Ovary (tissue), 10 donors: ENCODE results near the gene CCDC122. TPM values are rescaled to one million over a fixed set of nuclear protein-coding genes. Genes with fewer than 3 reads are reported as not detected.

Experiments
- DNase-seq, 5 donors: peaks; one replicate each; pipeline ENCODE4 v3.0.0-alpha.2; 2019 to 2020
- H3K27ac ChIP-seq, 2 donors: fragments of 200-600 bp; one replicate each; pipeline versions ENCODE4 v1.5.1 to v1.8.0; 2019 to 2022
- H3K27me3 ChIP-seq: fragments of 200-600 bp; one replicate; pipeline ENCODE4 v1.8.0; 2022
- H3K36me3 ChIP-seq: fragments of 200-600 bp; sonication (generic); one replicate; pipeline ENCODE4 v1.5.1; 2019
- H3K4me1 ChIP-seq: one replicate; pipeline ENCODE4 v1.8.1; 2013; ENCODE audit warnings: mild to moderate bottlenecking, moderate library complexity; ENCODE audit not compliant: insufficient read depth
- H3K4me3 ChIP-seq: fragments of 200-600 bp; sonication (generic); one replicate; pipeline ENCODE4 v1.5.1; 2017
- H3K9me3 ChIP-seq, 2 donors: fragments of 200-600 bp in 1 of 2; sonication (generic) in 1 of 2; one replicate each; pipeline versions ENCODE4 v1.5.1 to v1.8.1; 2013 to 2019; ENCODE audit warnings: mild to moderate bottlenecking in 1 of 2, moderate library complexity in 1 of 2
- CTCF ChIP-seq, 3 donors: fragments of 450-650 bp in 2 of 3; fragments of 200-600 bp in 1 of 3; IDR thresholded peaks; one replicate each; pipeline versions ENCODE4 v1.5.1 to v1.8.0; 2016 to 2022; ENCODE audit warnings: antibody characterized with exemption in 3 of 3, mild to moderate bottlenecking in 1 of 3
- EP300 ChIP-seq: sonication (generic); formaldehyde crosslinking; IDR thresholded peaks from one replicate; pipeline ENCODE4 v1.6.1; 2017; ENCODE audit warnings: antibody characterized with exemption
- POLR2A ChIP-seq: fragments of 450-650 bp; IDR thresholded peaks from one replicate; pipeline ENCODE4 v1.6.1; 2017; ENCODE audit warnings: antibody characterized with exemption, mild to moderate bottlenecking, moderate library complexity
- WGBS, 3 donors: extraction: QIAGEN DNeasy Blood & Tissue Kit in 1 of 3; methylation state at CpG; one replicate each; pipeline versions ENCODE4 v1.1.5 to v1.1.7; 2013 to 2017; 5-methylcytosine and 5-hydroxymethylcytosine counted together
- intact Hi-C, 4 donors: fragments of 100-400 bp; cut with DNase I; formaldehyde crosslinking; loops; one replicate each; pipeline versions ENCODE4 v1.11.0 to v1.15.1; 2022 to 2023
- long read RNA-seq, 3 donors: library from polyadenylated mRNA in 2 of 3; unstranded in 2 of 3; transcript quantifications; one replicate each; pipeline ENCODE4 v2.0.0 and lab custom pipeline, GENCODE V29; 2021 to 2026
- polyA plus RNA-seq, 2 donors: library from polyadenylated mRNA; stranded (reverse); fragments of 200-250 nt in 1 of 2; fragments of 350-450 nt in 1 of 2; fragmentation: Illumina TruSeq in 1 of 2; extraction: RNeasy Lipid Tissue Mini Kit (QIAGEN cat#74804) in 1 of 2; gene quantifications; one replicate each; pipeline ENCODE4 v1.2.3, GENCODE V29; 2013 to 2014
- total RNA-seq, 7 donors: library from RNA; depleted of rRNA in 2 of 7; stranded (reverse); fragments of >200 nt in 2 of 7; fragmentation: NEBNext Ultra II Directional in 3 of 7; extraction: Animal tissue kit (Norgen Biotek cat#: 25700) in 3 of 7; gene quantifications; one replicate each; pipeline versions ENCODE4 v1.1.0 to v1.2.4, GENCODE V29; 2016 to 2023
- donor health status: DM: no; HTN: no; CAD: no; lungs with moderate emphysema.
- donor health status: DM: no; HTN: no; CAD: no.
- donor health status: Bipolar disorder and iron deficiency.
- donor health status: DM: yes; HTN: yes; CAD: no.
- donor health status: DM: no; HTN: no; CAD: no.
- donor health status: DM: yes; HTN: yes; CAD: no.

The CCDC122 gene
- total RNA-seq (10 to 100 TPM in 3 of 7 donors, 1 to 10 TPM in 4; 4.2 to 15.2 (median 6.6) TPM), polyA plus RNA-seq (1 to 10 TPM; 5.2 to 7.2 TPM)
- long read RNA-seq, donor 1, partial matches to known transcripts: 6 of 17 reads
- long read RNA-seq, donor 1, other reads (novel, unspliced or antisense): 10 of 17 reads
- long read RNA-seq, donor 2, partial matches to known transcripts: 66 of 66 reads
- long read RNA-seq, donor 2, other reads (novel, unspliced or antisense): 0 of 66 reads
- long read RNA-seq, donor 3, partial matches to known transcripts: 0 of 9 reads
- long read RNA-seq, donor 3, other reads (novel, unspliced or antisense): 8 of 9 reads

- Histone ChIP-seq H3K36me3 (no peaks in the 10 kb centered on the region), H3K27ac (peak within 1 kb of the TSS; percentile 80 to 90), H3K27me3 (no peaks in the 10 kb centered on the region), H3K4me1 (peaks cover 1% of the 10 kb centered on the region), H3K9me3 (no peaks in the 10 kb centered on the region), H3K4me3 (peak within 1 kb of the TSS; percentile 70)
- TF ChIP-seq CTCF (IDR thresholded peaks at IDR 0.05) (peak in 1 of 3 donors; percentile 7), POLR2A (peak; percentile 17), EP300 (no peak)
- 0 to 1% (median 1%) methylated on average over 56 to 78 of the region's 78 CpGs for WGBS, 3 donors
- intact Hi-C loops: loop anchor here in 2 of 4 donors (10.0 kb wide), 3 partner anchors 74 to 804 kb away; no protein-coding TSS in a partner anchor
- peak; percentile 75 to 89 (median 77) for DNase-seq
Observed at GRCh38 chr13:43878892-43879754, at the start of gene CCDC122. CCDC122 (minus strand) TSS chr13:43879740; CDS start chr13:43869376, 10,364 bp downstream.

GRCh38 chr13:43924549-43925245 is 45.2 kb upstream of the CCDC122 start:
- 92 to 93% (median 92%) methylated on average over 5 of the region's 5 CpGs for WGBS, 3 donors
- no peak for DNase-seq
- TF ChIP-seq CTCF (IDR thresholded peaks at IDR 0.05): no peak
- no peak for TF ChIP-seq POLR2A
- TF ChIP-seq EP300: no peak
- H3K9me3 ChIP-seq: no peaks in the 10 kb centered on the region
- H3K27me3 ChIP-seq: no peaks in the 10 kb centered on the region
- no peaks in the 10 kb centered on the region for H3K4me1 ChIP-seq
- no peak overlapping the region for H3K4me3 ChIP-seq
- intact Hi-C loops: no loop called here
- H3K27ac ChIP-seq: no peak overlapping the region
- H3K36me3 ChIP-seq: no peaks in the 10 kb centered on the region

- intact Hi-C loops: no loop called here
- Histone ChIP-seq H3K9me3 (no peaks in the 10 kb centered on the region), H3K4me1 (no peaks in the 10 kb centered on the region), H3K4me3 (no peak overlapping the region), H3K27me3 (no peaks in the 10 kb centered on the region), H3K36me3 (no peaks in the 10 kb centered on the region), H3K27ac (no peak overlapping the region)
- TF ChIP-seq POLR2A: no peak
- TF ChIP-seq CTCF (IDR thresholded peaks at IDR 0.05): no peak
- no peak for TF ChIP-seq EP300
- no peak for DNase-seq
- 95 to 100% (median 100%) methylated on average over 1 of the region's 1 CpG for WGBS, 3 donors
Observed at GRCh38 chr13:43920965-43921674, 41.6 kb upstream of the CCDC122 start.

- Histone ChIP-seq H3K4me1 (no peaks in the 10 kb centered on the region), H3K9me3 (no peaks in the 10 kb centered on the region), H3K4me3 (no peak overlapping the region), H3K36me3 (no peaks in the 10 kb centered on the region), H3K27ac (no peak overlapping the region), H3K27me3 (no peaks in the 10 kb centered on the region)
- intact Hi-C loops: loop anchor here in 2 of 4 donors (10.0 kb wide), 3 partner anchors 136 to 536 kb away; no protein-coding TSS in a partner anchor
- TF ChIP-seq CTCF (IDR thresholded peaks at IDR 0.05) (no peak), EP300 (no peak), POLR2A (no peak)
- 63 to 86% (median 64%) methylated on average over 5 of the region's 5 CpGs for WGBS, 3 donors
- DNase-seq: no peak
Observed at GRCh38 chr13:43918636-43919035, 39.1 kb upstream of the CCDC122 start.
